Adipocyte (in vitro differentiated cells): Measurements from ENCODE around the gene CNOT1.

Source experiments
- DNase-seq: peaks from one replicate; pipeline ENCODE4 v3.0.0-alpha.2; 2015; ENCODE audit warnings: low read depth
- H3K27me3 ChIP-seq: replicated peaks from 2 replicates; pipeline ENCODE4 v1.7.0; 2013; ENCODE audit warnings: mild to moderate bottlenecking, low read length, moderate library complexity; ENCODE audit not compliant: control insufficient read depth, insufficient read depth
- H3K36me3 ChIP-seq: 2 replicates; pipeline ENCODE4 v1.7.0; 2013; ENCODE audit warnings: low read length, mild to moderate bottlenecking, moderate library complexity; ENCODE audit not compliant: control insufficient read depth, insufficient read depth, severe bottlenecking
- H3K4me1 ChIP-seq: 2 replicates; pipeline ENCODE4 v1.7.0; 2013; ENCODE audit warnings: mild to moderate bottlenecking, low read length, moderate library complexity; ENCODE audit not compliant: control insufficient read depth, insufficient read depth
- H3K4me3 ChIP-seq: 2 replicates; pipeline ENCODE4 v1.7.0; 2013; ENCODE audit warnings: mild to moderate bottlenecking, low read length, moderate library complexity
- H3K9ac ChIP-seq: 2 replicates; pipeline ENCODE4 v1.7.0; 2013; ENCODE audit warnings: mild to moderate bottlenecking, low read length, moderate library complexity
- H3K9me3 ChIP-seq: 2 replicates; pipeline ENCODE4 v1.7.0; 2013; ENCODE audit warnings: mild to moderate bottlenecking, low read length, moderate library complexity; ENCODE audit not compliant: control insufficient read depth

CNOT1 gene

DNA sequence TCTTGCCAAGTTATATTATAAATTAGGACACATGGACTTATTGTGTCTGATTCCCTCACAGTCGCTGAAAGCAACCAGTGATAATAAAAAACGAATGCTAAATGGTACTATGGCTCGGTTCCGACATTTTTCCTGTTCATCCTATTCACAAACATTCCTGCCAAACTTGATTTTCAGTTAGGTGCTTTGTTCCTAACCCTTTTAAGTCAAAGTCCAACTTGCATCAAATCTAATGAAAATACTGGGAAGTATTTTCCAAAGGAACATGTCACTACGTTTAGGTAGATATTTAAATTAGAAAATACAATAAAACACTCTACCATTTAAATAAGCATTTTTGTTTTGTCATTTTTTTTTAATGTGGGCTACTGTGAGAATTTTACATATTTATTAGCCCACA is 93.3 kb downstream of the CNOT1 start:
- Histone ChIP-seq H3K9ac (no peak overlapping the region), H3K27me3 (no peaks in the 10 kb centered on the region), H3K4me1 (no peaks in the 10 kb centered on the region), H3K36me3 (peaks cover 95% of the 10 kb centered on the region), H3K4me3 (no peak overlapping the region), H3K9me3 (no peaks in the 10 kb centered on the region)
- DNase-seq, result no peak

DNA sequence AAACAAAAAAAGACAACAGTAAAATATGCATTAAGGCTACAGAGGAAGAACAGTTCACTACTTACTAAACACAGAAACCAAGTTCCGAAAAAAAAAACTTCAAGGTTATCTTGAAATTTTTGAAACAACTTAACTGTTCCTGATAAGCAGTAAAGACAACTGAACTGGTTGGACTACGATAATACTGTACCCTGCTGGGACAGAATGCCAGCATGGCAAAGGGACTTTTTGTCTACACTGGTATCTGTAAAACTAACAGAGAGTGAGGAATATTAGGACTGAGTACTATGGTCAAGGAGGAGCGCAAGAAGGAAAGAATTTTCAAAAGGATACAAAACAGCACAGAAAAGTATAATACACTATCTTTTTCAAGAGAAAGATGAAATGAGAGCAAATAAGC is 94.5 kb downstream of the CNOT1 start:
- no peaks in the 10 kb centered on the region for H3K27me3 ChIP-seq
- H3K4me1 ChIP-seq, result no peaks in the 10 kb centered on the region
- H3K4me3 ChIP-seq, result no peak overlapping the region
- H3K36me3 ChIP-seq, result peaks cover 96% of the 10 kb centered on the region
- no peak for DNase-seq
- H3K9me3 ChIP-seq, result no peaks in the 10 kb centered on the region
- H3K9ac ChIP-seq, result no peak overlapping the region

GRCh38 chr16:58533751-58534470 is 95.7 kb downstream of the CNOT1 start:
- no peaks in the 10 kb centered on the region for H3K9me3 ChIP-seq
- no peaks in the 10 kb centered on the region for H3K27me3 ChIP-seq
- H3K36me3 ChIP-seq, result peaks cover 96% of the 10 kb centered on the region

DNA sequence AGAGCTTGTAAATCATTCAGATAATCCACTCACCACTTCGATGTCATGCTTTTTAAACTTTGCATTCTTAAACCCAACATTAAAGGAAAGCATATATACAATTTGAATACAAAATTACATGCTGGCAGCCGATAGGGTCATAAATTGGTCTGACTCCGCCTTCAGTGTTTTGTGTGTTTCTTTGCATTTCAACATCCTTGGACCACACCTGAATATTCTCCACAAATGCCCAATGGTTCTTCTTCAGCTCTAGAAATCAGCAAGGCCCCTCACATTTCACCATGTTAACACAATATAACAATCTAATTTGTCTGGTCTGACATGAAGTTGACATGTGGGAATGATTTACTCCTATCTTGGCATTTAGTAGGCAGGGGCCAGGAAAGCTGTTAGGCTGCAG is 97.2 kb downstream of the CNOT1 start:
- DNase-seq, result no peak
- Histone ChIP-seq H3K27me3 (no peaks in the 10 kb centered on the region), H3K36me3 (peaks cover 95% of the 10 kb centered on the region), H3K9ac (no peak overlapping the region), H3K4me1 (no peaks in the 10 kb centered on the region), H3K9me3 (no peaks in the 10 kb centered on the region), H3K4me3 (no peak overlapping the region)

More at GRCh38 chr16:58533751-58534470, 95.7 kb downstream of the CNOT1 start:
- Histone ChIP-seq H3K4me3 (no peak overlapping the region), H3K4me1 (no peaks in the 10 kb centered on the region), H3K9ac (no peak overlapping the region)
- DNase-seq, result no peak

GRCh38 chr16:58530179-58530578 is 99.4 kb downstream of the CNOT1 start:
- peaks cover 92% of the 10 kb centered on the region for H3K36me3 ChIP-seq
- no peaks in the 10 kb centered on the region for H3K9me3 ChIP-seq
- H3K9ac ChIP-seq, result no peak overlapping the region
- no peaks in the 10 kb centered on the region for H3K27me3 ChIP-seq
- no peaks in the 10 kb centered on the region for H3K4me1 ChIP-seq
- H3K4me3 ChIP-seq, result no peak overlapping the region
- no peak for DNase-seq

DNA sequence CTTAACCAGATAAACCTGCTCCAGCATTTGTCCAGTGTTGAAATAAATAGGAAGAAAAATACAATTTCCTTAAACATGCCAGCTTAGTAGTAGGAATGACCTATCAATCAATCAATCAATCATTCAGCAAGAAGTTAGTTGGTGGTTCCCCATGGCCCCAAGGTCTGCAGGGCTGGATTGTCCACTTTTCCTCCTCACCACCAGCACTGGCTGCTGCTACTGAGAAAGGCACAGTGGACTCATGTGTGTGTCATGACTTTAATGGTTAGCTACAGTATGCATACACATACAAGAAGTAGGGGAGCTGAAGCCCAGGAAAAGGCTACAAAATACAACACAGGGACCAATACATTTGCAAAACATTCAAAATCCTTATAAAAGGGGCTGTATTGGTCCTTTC is 109.9 kb downstream of the CNOT1 start:
- H3K36me3 ChIP-seq, result peaks cover 79% of the 10 kb centered on the region
- no peaks in the 10 kb centered on the region for H3K9me3 ChIP-seq
- H3K4me1 ChIP-seq, result peaks cover 10% of the 10 kb centered on the region
- H3K4me3 ChIP-seq, result no peak overlapping the region
- H3K9ac ChIP-seq, result no peak overlapping the region
- H3K27me3 ChIP-seq, result no peaks in the 10 kb centered on the region
- DNase-seq, result no peak

GRCh38 chr16:58518980-58519368 is 110.7 kb downstream of the CNOT1 start:
- Histone ChIP-seq H3K9me3 (no peaks in the 10 kb centered on the region), H3K9ac (no peak overlapping the region), H3K27me3 (no peaks in the 10 kb centered on the region), H3K36me3 (peaks cover 72% of the 10 kb centered on the region), H3K4me3 (no peak overlapping the region), H3K4me1 (peaks cover 11% of the 10 kb centered on the region)
- no peak for DNase-seq

DNA sequence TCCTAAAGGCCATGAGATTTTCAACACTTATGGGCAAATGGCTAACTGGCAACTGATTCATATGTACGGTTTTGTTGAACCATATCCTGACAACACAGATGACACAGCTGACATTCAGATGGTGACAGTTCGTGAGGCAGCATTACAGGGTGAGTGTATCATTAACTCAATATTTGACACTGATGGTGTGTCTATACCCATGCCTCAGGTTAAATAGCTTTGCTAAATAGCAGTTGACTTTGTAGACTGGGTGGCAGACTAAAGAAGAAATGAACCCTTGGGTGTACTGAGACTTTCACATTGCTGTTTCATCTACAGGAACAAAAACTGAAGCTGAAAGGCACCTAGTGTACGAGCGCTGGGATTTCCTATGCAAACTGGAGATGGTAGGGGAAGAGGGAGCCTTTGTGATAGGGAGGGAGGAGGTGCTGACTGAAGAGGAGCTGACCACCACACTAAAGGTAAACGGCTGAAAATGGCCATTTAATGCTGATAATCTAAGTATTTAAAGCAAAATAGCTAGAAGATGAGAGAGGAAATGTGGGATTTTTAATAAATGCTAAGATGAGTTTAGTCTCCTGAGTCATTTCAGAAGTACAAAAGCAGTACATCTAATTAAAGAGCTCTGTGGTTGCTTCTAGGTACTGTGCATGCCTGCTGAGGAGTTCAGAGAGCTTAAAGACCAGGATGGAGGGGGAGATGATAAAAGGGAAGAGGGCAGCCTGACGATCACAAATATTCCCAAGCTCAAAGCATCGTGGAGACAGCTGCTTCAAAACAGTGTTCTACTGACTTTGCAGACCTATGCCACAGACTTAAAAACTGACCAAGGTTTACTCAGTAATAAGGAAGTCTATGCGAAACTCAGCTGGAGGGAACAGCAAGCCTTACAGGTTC is 111.3 kb downstream of the CNOT1 start:
- no peak for DNase-seq
- H3K9me3 ChIP-seq, result no peaks in the 10 kb centered on the region
- peaks cover 66% of the 10 kb centered on the region for H3K36me3 ChIP-seq
- no peak overlapping the region for H3K4me3 ChIP-seq
- H3K4me1 ChIP-seq, result peaks cover 11% of the 10 kb centered on the region
- H3K27me3 ChIP-seq, result no peaks in the 10 kb centered on the region
- no peak overlapping the region for H3K9ac ChIP-seq

GRCh38 chr16:58516768-58517107 is 112.9 kb downstream of the CNOT1 start:
- Histone ChIP-seq H3K4me3 (no peak overlapping the region), H3K36me3 (peaks cover 50% of the 10 kb centered on the region), H3K27me3 (no peaks in the 10 kb centered on the region), H3K4me1 (peaks cover 11% of the 10 kb centered on the region), H3K9me3 (no peaks in the 10 kb centered on the region), H3K9ac (no peak overlapping the region)
- no peak for DNase-seq

DNA sequence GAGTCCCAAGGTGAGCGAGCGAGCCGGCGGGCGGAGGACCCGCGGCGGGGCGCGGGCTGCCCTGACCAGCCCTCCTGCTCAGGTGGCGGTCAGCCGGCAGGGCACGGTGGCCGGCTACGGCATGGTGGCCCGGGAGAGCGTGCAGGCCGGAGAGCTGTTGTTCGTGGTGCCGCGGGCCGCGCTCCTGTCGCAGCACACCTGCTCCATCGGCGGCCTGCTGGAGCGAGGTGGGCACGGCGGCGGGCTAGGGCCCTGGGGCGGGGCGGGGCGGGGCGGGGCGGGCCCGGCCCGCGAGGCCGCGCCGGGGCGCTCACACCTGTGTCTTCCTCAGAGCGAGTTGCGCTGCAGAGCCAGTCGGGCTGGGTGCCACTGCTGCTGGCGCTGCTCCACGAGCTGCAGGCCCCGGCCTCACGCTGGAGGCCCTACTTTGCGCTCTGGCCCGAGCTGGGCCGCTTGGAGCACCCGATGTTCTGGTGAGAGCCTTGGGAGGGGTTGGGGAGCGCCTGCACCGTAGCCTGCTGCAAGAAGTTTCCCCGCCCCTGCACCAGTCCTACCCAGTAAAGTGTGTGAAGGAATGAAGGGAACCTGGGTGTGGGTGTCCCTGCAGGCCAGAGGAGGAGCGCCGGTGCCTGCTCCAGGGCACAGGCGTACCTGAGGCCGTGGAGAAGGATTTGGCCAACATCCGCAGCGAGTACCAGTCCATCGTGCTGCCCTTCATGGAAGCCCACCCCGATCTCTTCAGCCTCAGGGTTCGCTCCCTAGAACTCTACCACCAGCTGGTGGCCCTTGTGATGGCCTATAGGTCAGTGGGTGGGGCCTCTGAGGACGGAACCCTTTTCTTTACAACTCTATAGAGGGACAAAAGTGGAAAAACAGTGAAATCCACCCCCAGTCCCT is 113.5 kb downstream of the CNOT1 start:
- Histone ChIP-seq H3K9ac (peak overlapping the region; percentile 88), H3K9me3 (no peaks in the 10 kb centered on the region), H3K4me3 (peak overlapping the region; percentile 95), H3K27me3 (no peaks in the 10 kb centered on the region), H3K36me3 (peaks cover 44% of the 10 kb centered on the region), H3K4me1 (peaks cover 11% of the 10 kb centered on the region)
- peak; percentile 13 for DNase-seq
